Measurements from ENCODE around the gene PCGF1. TPM values are rescaled to one million over a fixed set of nuclear protein-coding genes. Genes with fewer than 3 reads are reported as not detected.

The PCGF1 gene
- total RNA-seq, 1 donor from 2014 or later: 46.6 TPM

GRCh38 chr2:74515981-74516633 lies 8.6 kb upstream of the PCGF1 start:
- DNase-seq (ENCODE audit: low spot score): no peak

GRCh38 chr2:74515271-74515980 lies 7.9 kb upstream of the PCGF1 start:
- no peak for DNase-seq (ENCODE audit: low spot score)

GRCh38 chr2:74514368-74515270 lies 7.1 kb upstream of the PCGF1 start, which contains the start of gene TLX2:
Gene TLX2 (plus strand): TSS chr2:74514450. CDS start chr2:74514807, 357 bp downstream.
- no peak for DNase-seq (ENCODE audit: low spot score)

GRCh38 chr2:74513605-74514367 lies 6.3 kb upstream of the PCGF1 start:
- no peak for DNase-seq (ENCODE audit: low spot score)

- DNase-seq (ENCODE audit: low spot score): no peak
Observed at GRCh38 chr2:74512744-74513604, 5.5 kb upstream of the PCGF1 start.

GRCh38 chr2:74511104-74511989 lies 3.9 kb upstream of the PCGF1 start:
- no peak for DNase-seq (ENCODE audit: low spot score)

- no peak for DNase-seq (ENCODE audit: low spot score)
Observed at GRCh38 chr2:74510272-74510671, 2.8 kb upstream of the PCGF1 start.

- DNase-seq (ENCODE audit: low spot score): no peak
Observed at GRCh38 chr2:74507926-74508520, 528 bp upstream of the PCGF1 start.

- no peak for DNase-seq (ENCODE audit: low spot score)
Observed at GRCh38 chr2:74505448-74506246, 1.8 kb downstream of the PCGF1 start.

- no peak for DNase-seq (ENCODE audit: low spot score)
Observed at GRCh38 chr2:74504591-74504990, 2.9 kb downstream of the PCGF1 start.

- no peak for DNase-seq (ENCODE audit: low spot score)
Observed at GRCh38 chr2:74503506-74504475, 3.7 kb downstream of the PCGF1 start.

- DNase-seq (ENCODE audit: low spot score): peak; percentile 84
Observed at GRCh38 chr2:74502720-74503505, 4.6 kb downstream of the PCGF1 start.

- no peak for DNase-seq (ENCODE audit: low spot score)
Observed at GRCh38 chr2:74502147-74502719, 5.3 kb downstream of the PCGF1 start.

GRCh38 chr2:74501335-74502071 lies 6.0 kb downstream of the PCGF1 start:
- DNase-seq (ENCODE audit: low spot score): no peak

- DNase-seq (ENCODE audit: low spot score): no peak
Observed at GRCh38 chr2:74500578-74500946, 6.9 kb downstream of the PCGF1 start.
